Fibroblast of the aortic adventitia (primary cell): ENCODE data around the gene SMTNL1. TPM values are rescaled to one million over a fixed set of nuclear protein-coding genes. Genes with fewer than 3 reads are reported as not detected.

Experiments
- DNase-seq: peaks from one replicate; pipeline ENCODE4 v3.0.0-alpha.2; 2010; ENCODE audit warnings: low read depth
- H3K4me3 ChIP-seq: 2 replicates; pipeline ENCODE4 v1.5.1; 2011; ENCODE audit warnings: low read depth, mild to moderate bottlenecking, control low read depth, low read length, moderate library complexity
- total RNA-seq: library from RNA; depleted of rRNA; stranded (reverse); fragments of >200 nt; gene quantifications from 2 replicates; pipeline ENCODE4 v1.2.3, GENCODE V29; 2012; ENCODE audit warnings: low replicate concordance
- TF ChIP-seq, protein P1 (sequence below): IDR thresholded peaks from 2 replicates; pipeline ENCODE4 v1.5.1; 2011; ENCODE audit warnings: mild to moderate bottlenecking, low read length, control low read depth, inconsistent platforms; ENCODE audit not compliant: insufficient read depth

The SMTNL1 gene
- total RNA-seq, 1 donor: not detected

DNA sequence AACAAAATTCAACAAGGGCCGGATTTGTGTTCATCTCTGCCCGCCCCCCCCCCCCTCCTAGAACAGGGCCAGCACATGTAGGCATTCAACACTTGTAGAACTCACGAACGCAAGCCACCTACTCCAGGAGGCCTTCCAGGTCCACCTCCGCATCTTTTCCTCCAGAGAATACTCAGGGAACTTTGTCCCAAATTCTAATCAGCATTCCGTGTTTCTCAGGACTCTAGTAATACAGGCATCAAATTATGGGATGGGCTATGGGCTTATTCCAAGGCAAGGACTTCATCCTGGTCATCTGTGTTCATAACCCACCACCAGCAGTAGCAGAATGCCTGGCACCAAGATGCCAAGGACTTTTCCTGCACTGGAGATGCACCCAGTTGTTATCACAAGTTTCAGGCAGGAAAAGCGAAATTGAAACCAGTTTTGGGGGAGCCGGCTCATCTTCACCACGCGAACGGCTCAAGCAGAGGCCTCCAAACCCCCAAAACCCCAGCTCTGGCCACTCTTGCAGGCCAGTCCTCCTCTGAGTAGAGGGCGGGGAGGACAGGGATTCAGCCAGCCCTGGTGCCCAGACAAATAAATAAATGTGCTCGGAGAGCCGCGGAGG is 29.6 kb downstream of the SMTNL1 start:
- DNase-seq: peak; percentile 17
- TF ChIP-seq, protein P1, sequence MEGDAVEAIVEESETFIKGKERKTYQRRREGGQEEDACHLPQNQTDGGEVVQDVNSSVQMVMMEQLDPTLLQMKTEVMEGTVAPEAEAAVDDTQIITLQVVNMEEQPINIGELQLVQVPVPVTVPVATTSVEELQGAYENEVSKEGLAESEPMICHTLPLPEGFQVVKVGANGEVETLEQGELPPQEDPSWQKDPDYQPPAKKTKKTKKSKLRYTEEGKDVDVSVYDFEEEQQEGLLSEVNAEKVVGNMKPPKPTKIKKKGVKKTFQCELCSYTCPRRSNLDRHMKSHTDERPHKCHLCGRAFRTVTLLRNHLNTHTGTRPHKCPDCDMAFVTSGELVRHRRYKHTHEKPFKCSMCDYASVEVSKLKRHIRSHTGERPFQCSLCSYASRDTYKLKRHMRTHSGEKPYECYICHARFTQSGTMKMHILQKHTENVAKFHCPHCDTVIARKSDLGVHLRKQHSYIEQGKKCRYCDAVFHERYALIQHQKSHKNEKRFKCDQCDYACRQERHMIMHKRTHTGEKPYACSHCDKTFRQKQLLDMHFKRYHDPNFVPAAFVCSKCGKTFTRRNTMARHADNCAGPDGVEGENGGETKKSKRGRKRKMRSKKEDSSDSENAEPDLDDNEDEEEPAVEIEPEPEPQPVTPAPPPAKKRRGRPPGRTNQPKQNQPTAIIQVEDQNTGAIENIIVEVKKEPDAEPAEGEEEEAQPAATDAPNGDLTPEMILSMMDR: no peak

DNA sequence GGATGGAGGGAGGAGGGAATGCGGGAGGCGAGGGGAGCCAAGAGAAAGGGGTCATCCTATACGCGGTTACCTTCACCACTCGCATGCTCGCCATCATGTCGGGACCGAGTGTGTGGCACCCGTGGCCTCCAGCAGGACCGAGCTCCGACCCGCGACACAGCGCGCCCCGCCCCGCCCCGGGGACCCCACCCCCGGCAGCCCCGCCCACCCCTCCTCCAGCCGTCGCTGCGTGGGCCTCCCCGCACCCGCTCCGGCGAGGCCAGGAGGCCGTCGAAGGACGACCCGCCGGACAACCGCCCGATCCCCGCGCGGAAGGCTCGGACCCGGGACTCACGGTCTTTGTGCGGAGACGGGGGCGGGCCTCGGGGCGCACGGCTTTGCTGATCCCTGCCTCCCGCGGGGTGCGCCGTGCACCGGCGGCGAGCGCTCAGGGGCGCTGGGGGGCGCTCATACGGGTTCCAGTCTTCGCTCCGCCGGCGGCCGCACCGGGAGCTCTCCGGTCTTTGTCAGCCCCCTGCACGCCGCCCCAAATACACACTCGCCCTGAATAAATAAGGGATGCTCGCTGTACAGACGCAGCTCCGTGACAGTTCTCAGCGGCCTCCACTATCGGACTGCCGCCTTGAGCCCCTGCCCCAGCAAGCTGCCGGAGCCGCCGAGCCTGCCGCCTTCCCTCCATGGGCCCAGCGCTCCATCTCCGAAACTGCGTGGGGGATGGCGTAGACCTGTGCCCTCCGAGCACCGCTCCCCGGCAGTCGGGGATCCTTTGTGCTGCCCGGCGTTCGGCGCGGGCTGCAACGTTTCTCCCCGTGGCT is 30.3 kb downstream of the SMTNL1 start, which contains the start of gene UBE2L6:
Gene UBE2L6, minus strand, starts transcription at position 158 of the 815 bp plus-strand sequence. Its CDS starts 61 bp downstream, at position 97.
- peak; percentile 3 for DNase-seq
- TF ChIP-seq, protein P1: peak; percentile 35

More for the DNA sequence above, 29.6 kb downstream of the SMTNL1 start:
- H3K4me3 ChIP-seq: peak overlapping the region; percentile 92

DNA sequence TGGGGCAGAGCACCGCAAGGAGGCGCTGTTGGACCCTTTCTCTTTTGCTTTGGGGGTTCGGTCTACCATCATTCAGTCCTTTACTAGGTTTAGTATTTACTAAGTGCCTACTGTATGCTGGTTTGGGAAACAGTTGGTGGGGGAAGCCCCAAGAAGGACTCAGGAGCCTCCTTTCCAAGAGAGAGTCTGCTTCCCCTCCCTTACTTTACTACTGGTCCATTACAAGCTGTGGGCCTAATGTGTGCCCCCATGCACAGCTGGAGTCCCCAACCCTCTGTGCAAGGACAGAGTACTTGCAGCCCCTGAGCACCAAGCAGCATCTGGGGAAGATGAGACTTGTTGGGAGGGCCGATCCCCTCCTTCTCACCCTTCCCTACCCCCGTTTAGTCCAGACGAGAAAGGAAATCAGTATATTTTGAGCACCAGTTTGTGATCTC is 31.0 kb downstream of the SMTNL1 start:
- DNase-seq: peak; percentile 77
- TF ChIP-seq, protein P1: peak; percentile 94
- peak overlapping the region; percentile 92 for H3K4me3 ChIP-seq

More for the DNA sequence above, 30.3 kb downstream of the SMTNL1 start, which contains the start of gene UBE2L6:
- H3K4me3 ChIP-seq: peak within 1 kb of the TSS; percentile 92

DNA sequence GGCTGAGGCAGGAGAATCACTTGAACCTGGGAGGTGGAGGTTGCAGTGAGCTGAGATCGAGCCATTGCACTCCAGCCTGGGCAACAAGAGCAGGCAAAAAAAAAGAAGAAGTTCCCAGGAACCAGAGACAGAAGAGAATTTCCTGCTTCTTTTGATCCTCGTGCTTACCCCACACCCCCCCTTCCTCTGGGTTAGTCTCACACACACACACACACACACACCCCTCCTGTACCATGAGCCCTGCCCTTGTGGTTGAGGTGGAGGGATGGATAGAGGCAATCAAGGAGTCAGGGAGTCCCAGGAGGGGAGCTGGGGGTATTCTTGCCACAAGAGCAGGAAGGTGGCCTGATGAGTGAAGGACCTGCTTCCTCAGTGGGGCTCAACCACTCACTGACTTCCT is 34.2 kb downstream of the SMTNL1 start:
- DNase-seq: no peak
- no peak overlapping the region for H3K4me3 ChIP-seq

DNA sequence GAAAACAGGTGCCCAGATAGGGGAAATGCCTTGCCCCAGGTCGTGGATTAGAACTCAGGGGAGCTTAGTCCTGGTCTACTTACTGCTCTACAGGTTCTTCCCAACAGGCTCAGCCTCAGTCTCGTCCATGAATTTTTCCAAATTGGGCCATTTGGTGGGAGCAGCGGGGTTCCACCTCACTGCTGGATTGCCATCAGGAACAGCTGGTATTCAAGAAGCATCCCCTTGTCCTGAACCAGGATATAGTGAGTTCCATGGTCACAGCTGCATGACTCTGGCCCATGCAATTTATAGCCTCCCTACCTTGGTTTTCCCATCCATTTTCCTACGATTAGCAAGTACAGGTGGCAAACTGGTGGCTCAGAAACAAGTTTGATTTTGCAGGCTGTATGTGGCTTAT is 36.7 kb downstream of the SMTNL1 start:
- DNase-seq: no peak
- no peak overlapping the region for H3K4me3 ChIP-seq
- TF ChIP-seq, protein P1: no peak

More for the DNA sequence above, 34.2 kb downstream of the SMTNL1 start:
- TF ChIP-seq, protein P1: no peak

DNA sequence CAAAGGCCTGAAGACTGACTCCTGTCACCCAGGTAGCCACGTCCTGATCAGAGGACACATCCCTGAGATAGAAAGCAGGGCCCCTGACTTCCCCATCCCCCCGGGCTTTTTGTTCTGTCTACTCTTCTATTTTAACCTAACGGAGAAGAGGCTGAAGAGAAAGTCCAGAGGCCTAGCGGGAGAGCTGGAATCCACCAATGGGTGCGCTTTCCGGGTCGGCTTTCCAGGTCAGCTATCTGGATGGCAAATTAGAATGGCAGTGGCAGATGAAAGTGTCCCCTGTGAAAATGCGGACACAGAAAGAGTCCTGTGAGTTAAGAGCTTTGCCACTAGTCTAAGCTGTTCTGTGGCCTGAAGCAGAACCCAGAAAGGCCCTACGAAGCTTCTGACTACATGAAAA is 46.9 kb downstream of the SMTNL1 start:
- H3K4me3 ChIP-seq: no peak overlapping the region
- TF ChIP-seq, protein P1: no peak
- DNase-seq: no peak
